ENCODE data around the gene IGFBP3.
"Not testable (repeated sequence)": the region's sequence is repeated elsewhere in the genome, so short reads cannot be mapped to it uniquely, and the experiment has no call there.

DNA sequence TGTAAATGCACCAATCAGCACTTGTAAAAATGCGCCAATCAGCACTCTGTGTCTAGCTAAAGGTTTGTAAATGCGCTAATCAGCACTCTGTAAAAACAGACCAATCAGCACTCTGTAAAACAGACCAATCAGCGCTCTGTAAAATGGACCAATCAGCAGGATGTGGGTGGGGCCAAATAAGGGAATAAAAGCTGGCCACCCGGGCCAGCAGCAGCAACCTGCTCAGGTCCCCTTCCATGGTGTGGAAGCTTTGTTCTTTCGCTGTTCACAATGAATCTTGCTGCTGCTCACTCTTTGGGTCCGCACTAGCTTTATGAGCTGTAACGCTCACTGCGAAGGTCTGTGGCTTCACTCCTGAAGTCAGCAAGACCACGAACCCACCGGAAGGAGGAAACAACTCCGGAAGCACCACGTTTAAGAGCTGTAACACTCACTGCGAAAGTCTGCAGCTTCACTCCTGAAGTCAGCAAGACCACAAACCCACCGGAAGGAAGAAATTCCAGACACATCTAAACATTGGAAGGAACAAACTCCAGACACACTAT, 19.2 kb upstream of the IGFBP3 start:
- TF ChIP-seq TAF1 (IDR thresholded peaks at IDR 0.05; ENCODE audit: borderline replicate concordance, low read depth, low read length); POLR2AphosphoS5 (IDR thresholded peaks at IDR 0.05; ENCODE audit: low read depth, low read length); POLR2A (IDR thresholded peaks at IDR 0.05; ENCODE audit: low read depth, low read length): not testable (repeated sequence)
